WTC11 (cell line): Measurements from ENCODE around the gene ATP6V0D1. TPM values are rescaled to one million over a fixed set of nuclear protein-coding genes. Genes with fewer than 3 reads are reported as not detected.
A peak's percentile ranks its signal among the peaks of the same experiment; 100 is the strongest.

Experiments
- ATAC-seq: fragments of 200-7000 bp; cut with Tn5 transposase; 2 replicates; pipeline ENCODE4 v1.10.0; 2021; ENCODE audit warnings: mild to moderate bottlenecking, moderate library complexity
- CTCF ChIA-PET: fragments of 300-600 bp; sonication (Branson Sonifier 250); formaldehyde crosslinking; loops from one replicate; lab custom pipeline; 2021; ENCODE audit warnings: antibody characterized with exemption; lab: Charles Lee
- POLR2A ChIA-PET: fragments of 350-600 bp; sonication (Branson Sonifier 250); formaldehyde crosslinking; loops from one replicate; lab custom pipeline; 2021; ENCODE audit warnings: antibody characterized with exemption; lab: Charles Lee
- DNase-seq: peaks from one replicate; pipeline ENCODE4 v3.0.0; 2021; ENCODE audit warnings: low spot score
- H3K27ac Mint-ChIP-seq: 2 replicates; pipeline ENCODE4 v1.8.0; 2021; ENCODE audit warnings: mixed read lengths
- H3K27me3 Mint-ChIP-seq: 2 replicates; pipeline ENCODE4 v1.8.0; 2021; ENCODE audit warnings: low read depth, mild to moderate bottlenecking, moderate library complexity, mixed read lengths
- H3K36me3 Mint-ChIP-seq: 2 replicates; pipeline ENCODE4 v1.8.0; 2021; ENCODE audit warnings: mixed read lengths
- H3K4me1 Mint-ChIP-seq: 2 replicates; pipeline ENCODE4 v1.8.0; 2022; ENCODE audit warnings: mixed read lengths
- H3K4me3 Mint-ChIP-seq: 2 replicates; pipeline ENCODE4 v1.8.0; 2021; ENCODE audit warnings: mild to moderate bottlenecking, moderate library complexity, mixed read lengths
- H3K9me3 Mint-ChIP-seq: 2 replicates; pipeline ENCODE4 v1.8.0; 2021; ENCODE audit warnings: mixed read lengths
- EMX1 ChIP-seq: fragments of 250-450 bp; sonication (Bioruptor Pico); IDR thresholded peaks from 2 replicates; pipeline ENCODE4 v1.8.0; 2021; ENCODE audit warnings: mild to moderate bottlenecking
- GRHL2 ChIP-seq: fragments of 250-450 bp; sonication (Bioruptor Pico); IDR thresholded peaks from 2 replicates; pipeline ENCODE4 v1.8.0; 2022; ENCODE audit warnings: mild to moderate bottlenecking, moderate library complexity; ENCODE audit not compliant: insufficient replicate concordance, severe bottlenecking
- HMGA2 ChIP-seq: fragments of 250-450 bp; sonication (Bioruptor Pico); IDR thresholded peaks from 2 replicates; pipeline ENCODE4 v1.4.0; 2021; ENCODE audit warnings: mild to moderate bottlenecking, moderate library complexity
- MXD4 ChIP-seq: fragments of 250-450 bp; sonication (Bioruptor Pico); IDR thresholded peaks from 2 replicates; pipeline ENCODE4 v1.8.0; 2021; ENCODE audit warnings: mild to moderate bottlenecking, moderate library complexity, borderline replicate concordance
- MYBL2 ChIP-seq: sonication (generic); formaldehyde crosslinking; IDR thresholded peaks from 2 replicates; pipeline ENCODE4 v1.8.1; 2023; ENCODE audit warnings: mild to moderate bottlenecking, moderate library complexity, missing genetic modification reagents
- NFYB ChIP-seq: sonication (generic); formaldehyde crosslinking; conservative IDR thresholded peaks from 2 replicates; pipeline ENCODE4 v1.8.0; 2022; ENCODE audit warnings: low read depth, missing genetic modification reagents
- NR1H2 ChIP-seq: sonication (generic); formaldehyde crosslinking; IDR thresholded peaks from 2 replicates; pipeline ENCODE4 v1.9.0; 2021; ENCODE audit warnings: mild to moderate bottlenecking, moderate library complexity, missing genetic modification reagents
- TEAD1 ChIP-seq: sonication (generic); formaldehyde crosslinking; IDR thresholded peaks from 2 replicates; pipeline ENCODE4 v1.8.0; 2022; ENCODE audit warnings: mild to moderate bottlenecking, missing genetic modification reagents
- TEAD4 ChIP-seq: sonication (generic); formaldehyde crosslinking; IDR thresholded peaks from 2 replicates; pipeline ENCODE4 v1.8.0; 2022; ENCODE audit warnings: mild to moderate bottlenecking, missing genetic modification reagents
- TP53 ChIP-seq: sonication (generic); formaldehyde crosslinking; IDR thresholded peaks from 2 replicates; pipeline ENCODE4 v1.8.1; 2023; ENCODE audit warnings: mild to moderate bottlenecking, missing genetic modification reagents
- ZNF232 ChIP-seq: sonication (generic); formaldehyde crosslinking; IDR thresholded peaks from 2 replicates; pipeline ENCODE4 v1.8.0; 2022; ENCODE audit warnings: mild to moderate bottlenecking, missing genetic modification reagents
- ZNF423 ChIP-seq: fragments of 250-450 bp; sonication (Bioruptor Pico); IDR thresholded peaks from 2 replicates; pipeline ENCODE4 v2.1.2; 2022; ENCODE audit warnings: mild to moderate bottlenecking, moderate library complexity
- total RNA-seq: library from RNA; stranded (reverse); gene quantifications from 3 replicates; pipeline ENCODE4 v1.2.3, GENCODE V29; 2021
- TF ChIP-seq, protein P1 (sequence below): sonication (generic); formaldehyde crosslinking; IDR thresholded peaks from 2 replicates; pipeline ENCODE4 v1.8.1; 2023; ENCODE audit warnings: mild to moderate bottlenecking, moderate library complexity, missing genetic modification reagents
- TF ChIP-seq, protein P2 (sequence below): fragments of 250-450 bp; sonication (Bioruptor Pico); IDR thresholded peaks from 2 replicates; pipeline ENCODE4 v1.9.0; 2021; ENCODE audit warnings: moderate library complexity, mild to moderate bottlenecking, inconsistent platforms, borderline replicate concordance
- TF ChIP-seq, protein P3 (sequence below): sonication (generic); formaldehyde crosslinking; IDR thresholded peaks from 2 replicates; pipeline ENCODE4 v1.8.1; 2023; ENCODE audit warnings: mild to moderate bottlenecking, missing genetic modification reagents, moderate library complexity
- TF ChIP-seq, protein P4 (sequence below): sonication (generic); formaldehyde crosslinking; IDR thresholded peaks from 2 replicates; pipeline ENCODE4 v1.8.0; 2023; ENCODE audit warnings: missing genetic modification reagents
- TF ChIP-seq, protein P5 (sequence below): sonication (generic); formaldehyde crosslinking; IDR thresholded peaks from 2 replicates; pipeline ENCODE4 v1.8.1; 2023; ENCODE audit warnings: mild to moderate bottlenecking, missing genetic modification reagents, borderline replicate concordance
- TF ChIP-seq, protein P6 (sequence below): fragments of 250-450 bp; sonication (Bioruptor Pico); conservative IDR thresholded peaks from 2 replicates; pipeline ENCODE4 v1.9.0; 2021; ENCODE audit warnings: mild to moderate bottlenecking
- TF ChIP-seq, protein P7 (sequence below): sonication (generic); formaldehyde crosslinking; IDR thresholded peaks from 2 replicates; pipeline ENCODE4 v1.8.0; 2022; ENCODE audit warnings: mild to moderate bottlenecking, missing genetic modification reagents

ATP6V0D1 gene
- total RNA-seq, 1 experiment from 2014 or later, result 44.1 TPM

DNA sequence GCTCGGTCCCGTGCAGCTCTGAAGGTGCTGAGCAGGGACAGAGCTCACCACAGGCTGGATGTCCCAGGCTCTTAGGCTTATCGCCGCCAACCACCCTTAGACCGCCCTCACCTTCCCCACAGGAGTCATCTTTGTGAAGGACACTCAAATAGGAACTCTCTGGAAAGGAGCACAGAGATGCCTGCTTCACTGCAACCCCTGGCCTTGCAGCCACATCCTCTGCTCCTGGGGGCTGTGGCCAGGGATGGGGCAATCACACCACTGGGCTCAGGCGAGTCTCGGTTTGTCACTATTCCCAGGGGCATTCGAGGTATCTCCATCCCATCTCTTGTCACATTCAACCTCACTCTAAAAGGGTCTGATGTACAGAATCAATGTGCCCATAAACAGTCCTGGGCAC is 75.6 kb downstream of the ATP6V0D1 start:
- peaks cover 22% of the 10 kb centered on the region for H3K27me3 Mint-ChIP-seq
- no peaks in the 10 kb centered on the region for H3K36me3 Mint-ChIP-seq
- TF ChIP-seq MXD4 (CRISPR knock-in tag) (no peak), TP53 (CRISPR knock-in tag) (no peak), NFYB (CRISPR knock-in tag) (no peak), MYBL2 (no peak)
- TF ChIP-seq, protein P1, sequence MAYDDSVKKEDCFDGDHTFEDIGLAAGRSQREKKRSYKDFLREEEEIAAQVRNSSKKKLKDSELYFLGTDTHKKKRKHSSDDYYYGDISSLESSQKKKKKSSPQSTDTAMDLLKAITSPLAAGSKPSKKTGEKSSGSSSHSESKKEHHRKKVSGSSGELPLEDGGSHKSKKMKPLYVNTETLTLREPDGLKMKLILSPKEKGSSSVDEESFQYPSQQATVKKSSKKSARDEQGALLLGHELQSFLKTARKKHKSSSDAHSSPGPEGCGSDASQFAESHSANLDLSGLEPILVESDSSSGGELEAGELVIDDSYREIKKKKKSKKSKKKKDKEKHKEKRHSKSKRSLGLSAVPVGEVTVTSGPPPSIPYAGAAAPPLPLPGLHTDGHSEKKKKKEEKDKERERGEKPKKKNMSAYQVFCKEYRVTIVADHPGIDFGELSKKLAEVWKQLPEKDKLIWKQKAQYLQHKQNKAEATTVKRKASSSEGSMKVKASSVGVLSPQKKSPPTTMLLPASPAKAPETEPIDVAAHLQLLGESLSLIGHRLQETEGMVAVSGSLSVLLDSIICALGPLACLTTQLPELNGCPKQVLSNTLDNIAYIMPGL, result no peak
- H3K9me3 Mint-ChIP-seq, result no peaks in the 10 kb centered on the region
- DNase-seq (no peak), ATAC-seq (no peak)
- POLR2A ChIA-PET, result no interaction called here
- CTCF ChIA-PET, result interaction anchor here (1.1 to 7.0 kb wide), 5 partner anchors 11 to 145 kb away, joined by 3 to 36 read pairs (median 3); partner anchors contain the start of gene TPPP3
- H3K4me1 Mint-ChIP-seq, result peaks cover 39% of the 10 kb centered on the region
- no peak overlapping the region for H3K4me3 Mint-ChIP-seq
- H3K27ac Mint-ChIP-seq, result no peak overlapping the region

DNA sequence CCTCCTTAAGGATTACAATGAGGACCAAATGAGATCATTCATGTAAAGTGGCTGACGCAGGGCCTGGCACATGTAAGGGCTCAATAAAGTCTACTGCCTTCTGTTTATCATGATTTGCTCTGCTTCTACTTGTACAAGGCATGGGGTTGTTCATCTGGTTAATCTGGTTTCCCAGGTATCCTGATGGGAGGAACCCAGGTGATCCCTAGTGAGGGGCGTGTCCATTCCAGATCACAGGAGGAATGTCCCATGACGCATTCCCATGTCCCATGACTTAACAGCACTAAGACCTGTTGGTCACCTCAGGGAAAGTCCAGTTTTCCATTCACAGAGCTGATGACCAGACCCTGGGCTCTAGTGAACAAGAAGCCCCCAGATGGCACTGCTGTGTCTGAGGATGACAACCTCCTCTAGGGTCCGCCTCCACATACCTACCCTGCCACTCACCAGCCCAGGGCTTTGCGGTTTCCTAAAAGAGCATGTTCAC is 76.2 kb downstream of the ATP6V0D1 start:
- ChIA-PET CTCF (interaction anchor here (1.1 to 7.0 kb wide), 4 partner anchors 10 to 116 kb away, joined by 3 to 36 read pairs (median 4); partner anchors contain the start of gene TPPP3), POLR2A (no interaction called here)
- Mint-ChIP-seq H3K36me3 (no peaks in the 10 kb centered on the region), H3K4me1 (peaks cover 36% of the 10 kb centered on the region), H3K9me3 (no peaks in the 10 kb centered on the region), H3K27me3 (peaks cover 22% of the 10 kb centered on the region), H3K27ac (no peak overlapping the region), H3K4me3 (no peak overlapping the region)
- ATAC-seq, result peak; percentile 12; the same call in 1 of the 2 replicates
- DNase-seq, result no peak
- TF ChIP-seq, protein P2, sequence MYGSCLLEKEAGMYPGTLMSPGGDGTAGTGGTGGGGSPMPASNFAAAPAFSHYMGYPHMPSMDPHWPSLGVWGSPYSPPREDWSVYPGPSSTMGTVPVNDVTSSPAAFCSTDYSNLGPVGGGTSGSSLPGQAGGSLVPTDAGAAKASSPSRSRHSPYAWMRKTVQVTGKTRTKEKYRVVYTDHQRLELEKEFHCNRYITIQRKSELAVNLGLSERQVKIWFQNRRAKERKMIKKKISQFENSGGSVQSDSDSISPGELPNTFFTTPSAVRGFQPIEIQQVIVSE, result no peak
- TF ChIP-seq, protein P3, sequence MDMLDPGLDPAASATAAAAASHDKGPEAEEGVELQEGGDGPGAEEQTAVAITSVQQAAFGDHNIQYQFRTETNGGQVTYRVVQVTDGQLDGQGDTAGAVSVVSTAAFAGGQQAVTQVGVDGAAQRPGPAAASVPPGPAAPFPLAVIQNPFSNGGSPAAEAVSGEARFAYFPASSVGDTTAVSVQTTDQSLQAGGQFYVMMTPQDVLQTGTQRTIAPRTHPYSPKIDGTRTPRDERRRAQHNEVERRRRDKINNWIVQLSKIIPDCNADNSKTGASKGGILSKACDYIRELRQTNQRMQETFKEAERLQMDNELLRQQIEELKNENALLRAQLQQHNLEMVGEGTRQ (CRISPR knock-in tag), result no peak
- TF ChIP-seq GRHL2 (CRISPR knock-in tag) (no peak), EMX1 (no peak), TEAD1 (no peak), ZNF423 (no peak), MYBL2 (no peak), TEAD4 (no peak), ZNF232 (CRISPR knock-in tag) (no peak), HMGA2 (CRISPR knock-in tag) (no peak), NR1H2 (CRISPR knock-in tag) (no peak)
- TF ChIP-seq, protein P4, sequence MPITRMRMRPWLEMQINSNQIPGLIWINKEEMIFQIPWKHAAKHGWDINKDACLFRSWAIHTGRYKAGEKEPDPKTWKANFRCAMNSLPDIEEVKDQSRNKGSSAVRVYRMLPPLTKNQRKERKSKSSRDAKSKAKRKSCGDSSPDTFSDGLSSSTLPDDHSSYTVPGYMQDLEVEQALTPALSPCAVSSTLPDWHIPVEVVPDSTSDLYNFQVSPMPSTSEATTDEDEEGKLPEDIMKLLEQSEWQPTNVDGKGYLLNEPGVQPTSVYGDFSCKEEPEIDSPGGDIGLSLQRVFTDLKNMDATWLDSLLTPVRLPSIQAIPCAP (CRISPR knock-in tag), result no peak
- TF ChIP-seq, protein P5, sequence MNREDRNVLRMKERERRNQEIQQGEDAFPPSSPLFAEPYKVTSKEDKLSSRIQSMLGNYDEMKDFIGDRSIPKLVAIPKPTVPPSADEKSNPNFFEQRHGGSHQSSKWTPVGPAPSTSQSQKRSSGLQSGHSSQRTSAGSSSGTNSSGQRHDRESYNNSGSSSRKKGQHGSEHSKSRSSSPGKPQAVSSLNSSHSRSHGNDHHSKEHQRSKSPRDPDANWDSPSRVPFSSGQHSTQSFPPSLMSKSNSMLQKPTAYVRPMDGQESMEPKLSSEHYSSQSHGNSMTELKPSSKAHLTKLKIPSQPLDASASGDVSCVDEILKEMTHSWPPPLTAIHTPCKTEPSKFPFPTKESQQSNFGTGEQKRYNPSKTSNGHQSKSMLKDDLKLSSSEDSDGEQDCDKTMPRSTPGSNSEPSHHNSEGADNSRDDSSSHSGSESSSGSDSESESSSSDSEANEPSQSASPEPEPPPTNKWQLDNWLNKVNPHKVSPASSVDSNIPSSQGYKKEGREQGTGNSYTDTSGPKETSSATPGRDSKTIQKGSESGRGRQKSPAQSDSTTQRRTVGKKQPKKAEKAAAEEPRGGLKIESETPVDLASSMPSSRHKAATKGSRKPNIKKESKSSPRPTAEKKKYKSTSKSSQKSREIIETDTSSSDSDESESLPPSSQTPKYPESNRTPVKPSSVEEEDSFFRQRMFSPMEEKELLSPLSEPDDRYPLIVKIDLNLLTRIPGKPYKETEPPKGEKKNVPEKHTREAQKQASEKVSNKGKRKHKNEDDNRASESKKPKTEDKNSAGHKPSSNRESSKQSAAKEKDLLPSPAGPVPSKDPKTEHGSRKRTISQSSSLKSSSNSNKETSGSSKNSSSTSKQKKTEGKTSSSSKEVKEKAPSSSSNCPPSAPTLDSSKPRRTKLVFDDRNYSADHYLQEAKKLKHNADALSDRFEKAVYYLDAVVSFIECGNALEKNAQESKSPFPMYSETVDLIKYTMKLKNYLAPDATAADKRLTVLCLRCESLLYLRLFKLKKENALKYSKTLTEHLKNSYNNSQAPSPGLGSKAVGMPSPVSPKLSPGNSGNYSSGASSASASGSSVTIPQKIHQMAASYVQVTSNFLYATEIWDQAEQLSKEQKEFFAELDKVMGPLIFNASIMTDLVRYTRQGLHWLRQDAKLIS (CRISPR knock-in tag), result no peak
- TF ChIP-seq, protein P6, sequence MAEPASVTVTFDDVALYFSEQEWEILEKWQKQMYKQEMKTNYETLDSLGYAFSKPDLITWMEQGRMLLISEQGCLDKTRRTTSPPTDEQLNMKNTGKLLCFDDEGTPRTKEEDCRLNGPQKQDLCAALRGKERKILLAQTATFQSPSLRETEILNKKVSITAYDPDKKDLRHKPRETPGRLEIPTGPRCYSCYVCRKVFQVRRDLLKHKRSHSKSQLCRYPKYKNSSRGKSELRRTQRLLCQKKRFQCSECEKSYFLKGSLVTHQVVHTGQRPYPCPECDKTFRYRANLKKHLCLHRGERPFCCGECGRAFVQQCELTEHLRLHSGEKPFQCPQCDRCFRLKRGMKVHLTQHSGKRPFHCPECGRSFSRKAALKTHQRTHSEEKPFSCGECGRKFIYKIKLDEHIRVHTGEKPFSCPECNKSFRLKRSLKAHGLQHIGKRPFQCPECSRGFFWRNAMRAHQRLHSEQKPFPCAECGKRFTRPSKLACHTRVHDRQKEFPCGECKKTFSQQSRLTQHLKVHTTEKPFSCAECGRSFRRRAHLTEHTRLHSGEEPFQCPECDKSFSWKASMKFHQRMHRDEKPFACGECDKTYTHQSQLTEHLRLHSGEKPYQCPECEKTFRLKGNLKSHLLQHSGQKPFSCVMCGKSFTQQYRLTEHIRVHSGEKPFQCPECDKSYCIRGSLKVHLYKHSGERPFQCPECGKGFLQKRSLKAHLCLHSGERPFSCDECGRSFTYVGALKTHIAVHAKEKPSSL (CRISPR knock-in tag), result no peak
- TF ChIP-seq, protein P7, sequence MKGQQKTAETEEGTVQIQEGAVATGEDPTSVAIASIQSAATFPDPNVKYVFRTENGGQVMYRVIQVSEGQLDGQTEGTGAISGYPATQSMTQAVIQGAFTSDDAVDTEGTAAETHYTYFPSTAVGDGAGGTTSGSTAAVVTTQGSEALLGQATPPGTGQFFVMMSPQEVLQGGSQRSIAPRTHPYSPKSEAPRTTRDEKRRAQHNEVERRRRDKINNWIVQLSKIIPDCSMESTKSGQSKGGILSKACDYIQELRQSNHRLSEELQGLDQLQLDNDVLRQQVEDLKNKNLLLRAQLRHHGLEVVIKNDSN (CRISPR knock-in tag), result no peak
